C4-2B (cell line): ENCODE data around the gene ARHGAP12.

Experiments
- CTCF ChIP-seq: fragments of 450-650 bp; conservative IDR thresholded peaks from 2 replicates; pipeline ENCODE4 v1.5.1; 2017; ENCODE audit warnings: mild to moderate bottlenecking
- ZFX ChIP-seq: fragments of 450-650 bp; IDR thresholded peaks from 2 replicates; pipeline ENCODE4 v1.6.1; 2017

- TF ChIP-seq CTCF, result no peak
- no peak for TF ChIP-seq ZFX
These were observed 2.5 kb downstream of the ARHGAP12 start for GRCh38 chr10:31926160-31926559.
